GM19025 (cell line): ENCODE measurements around the gene APOL1.
"Not testable (repeated sequence)": the region's sequence is repeated elsewhere in the genome, so short reads cannot be mapped to it uniquely, and the experiment has no call there.

ENCODE experiments used
- ATAC-seq: cut with Tn5 transposase; IDR thresholded peaks from one replicate; pipeline ENCODE4 v1.9.1; 2021; ENCODE audit warnings: mild to moderate bottlenecking, low read depth, moderate library complexity; ENCODE audit not compliant: unreplicated experiment

APOL1 gene

DNA sequence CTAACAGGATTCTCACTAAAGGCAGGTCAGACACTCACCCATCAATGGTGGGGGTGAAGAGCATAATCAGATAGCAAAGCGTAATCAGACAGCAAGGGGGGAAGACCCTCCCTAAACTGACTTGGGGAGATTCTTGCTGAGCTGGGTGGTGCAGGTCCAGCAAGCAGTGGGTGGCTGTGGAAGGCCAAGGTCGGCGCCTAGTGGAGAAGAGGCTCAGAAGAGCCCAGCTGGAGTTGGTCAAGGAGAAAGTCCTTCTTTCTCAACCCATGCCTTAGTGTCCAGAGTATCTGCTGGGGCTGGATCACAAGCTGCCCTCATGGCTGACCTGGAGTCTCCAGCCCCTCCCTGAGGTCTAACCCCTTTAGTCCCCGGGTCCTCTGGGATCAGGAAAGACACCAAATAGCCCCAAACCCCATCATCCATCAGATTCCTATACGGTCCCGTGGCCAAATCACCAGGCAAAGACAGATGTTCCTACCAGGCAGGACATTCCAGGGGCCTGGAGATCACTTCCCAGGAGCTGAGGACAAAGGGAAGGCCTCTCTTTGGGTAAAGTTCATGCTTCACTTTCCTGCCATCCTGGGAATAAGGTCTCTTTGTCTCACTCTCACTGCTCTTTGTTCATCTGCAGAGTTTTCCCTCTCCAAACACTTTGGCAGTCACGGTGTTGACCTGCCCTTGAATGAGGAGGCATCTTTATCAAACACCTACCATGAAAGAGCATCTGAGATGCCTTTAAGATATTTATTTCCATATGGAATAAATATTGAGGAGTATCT lies 11.1 kb downstream of the APOL1 start:
- ATAC-seq: not testable (repeated sequence)

DNA sequence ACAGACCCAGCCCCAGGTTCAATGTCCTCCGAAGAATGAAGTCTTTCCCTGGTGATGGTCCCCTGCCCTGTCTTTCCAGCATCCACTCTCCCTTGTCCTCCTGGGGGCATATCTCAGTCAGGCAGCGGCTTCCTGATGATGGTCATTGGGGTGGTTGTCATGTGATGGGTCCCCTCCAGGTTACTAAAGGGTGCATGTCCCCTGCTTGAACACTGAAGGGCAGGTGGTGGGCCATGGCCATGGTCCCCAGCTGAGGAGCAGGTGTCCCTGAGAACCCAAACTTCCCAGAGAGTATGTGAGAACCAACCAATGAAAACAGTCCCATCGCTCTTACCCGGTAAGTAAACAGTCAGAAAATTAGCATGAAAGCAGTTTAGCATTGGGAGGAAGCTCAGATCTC lies 14.1 kb downstream of the APOL1 start:
- no peak for ATAC-seq

DNA sequence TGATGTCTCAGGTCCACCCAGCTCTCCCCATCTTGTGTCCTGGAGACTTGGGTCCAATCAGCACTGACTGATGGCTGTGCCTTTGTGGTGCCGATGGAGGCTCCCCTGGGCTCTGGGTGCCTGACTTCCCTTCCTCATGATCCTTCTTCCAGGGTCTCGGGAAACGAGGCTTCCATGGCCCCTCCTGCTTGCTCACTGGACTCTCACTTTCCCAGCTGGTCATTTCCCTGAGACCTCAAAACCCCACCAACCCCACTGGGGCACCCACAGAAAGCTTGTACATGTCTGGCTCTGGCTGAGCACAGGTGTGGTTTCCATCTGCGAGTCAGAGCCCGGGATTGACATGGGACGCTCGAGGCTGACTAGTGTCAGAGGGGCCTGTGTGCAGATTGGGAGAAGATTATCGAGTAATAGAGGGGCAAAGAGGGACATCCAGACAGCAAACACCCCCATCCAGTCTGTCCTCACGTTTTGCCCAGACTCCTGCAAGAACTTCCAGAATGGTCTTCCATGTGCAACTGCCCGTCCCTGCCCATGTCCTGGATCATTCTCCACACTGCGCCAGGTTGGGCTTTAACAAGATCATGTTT lies 15.1 kb downstream of the APOL1 start:
- no peak for ATAC-seq

DNA sequence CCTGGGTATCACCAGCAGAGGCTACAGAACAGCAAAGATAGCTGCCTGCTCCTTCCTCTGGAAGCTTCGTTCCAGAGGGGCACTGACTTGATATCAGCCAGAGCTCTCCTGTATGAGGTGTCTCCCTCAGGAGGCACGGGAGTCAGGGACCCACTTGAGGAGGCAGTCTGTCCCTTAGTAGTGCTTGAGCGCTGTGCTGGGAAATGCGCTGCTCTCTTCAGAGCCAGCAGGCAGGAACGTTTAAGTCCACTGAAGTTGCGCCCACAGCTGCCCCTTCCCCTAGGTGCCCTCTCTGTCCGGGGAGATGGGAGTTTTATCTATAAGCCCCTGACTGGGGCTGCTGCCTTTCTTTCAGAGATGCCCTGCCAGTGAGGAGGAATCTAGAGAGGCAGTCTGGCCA lies 18.3 kb downstream of the APOL1 start:
- ATAC-seq: not testable (repeated sequence)

DNA sequence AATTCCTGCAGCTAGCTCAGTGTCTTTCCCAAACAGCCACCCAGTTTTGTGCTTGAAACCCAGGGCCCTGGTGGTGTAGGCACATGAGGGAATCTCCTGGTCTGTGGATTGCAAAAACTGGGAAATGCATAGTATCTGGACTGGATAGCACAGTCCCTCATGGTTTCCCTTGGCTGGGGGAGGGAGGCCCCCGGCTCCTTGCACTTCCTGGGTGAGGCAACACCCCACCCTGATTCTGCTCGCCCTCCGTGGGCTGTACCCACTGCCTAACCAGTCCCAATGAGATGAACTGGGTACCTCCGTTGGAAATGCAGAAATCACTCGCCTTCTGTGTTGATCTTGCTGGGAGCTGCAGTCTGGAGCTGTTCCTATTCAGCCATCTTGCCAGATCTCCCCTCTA lies 19.0 kb downstream of the APOL1 start:
- not testable (repeated sequence) for ATAC-seq

DNA sequence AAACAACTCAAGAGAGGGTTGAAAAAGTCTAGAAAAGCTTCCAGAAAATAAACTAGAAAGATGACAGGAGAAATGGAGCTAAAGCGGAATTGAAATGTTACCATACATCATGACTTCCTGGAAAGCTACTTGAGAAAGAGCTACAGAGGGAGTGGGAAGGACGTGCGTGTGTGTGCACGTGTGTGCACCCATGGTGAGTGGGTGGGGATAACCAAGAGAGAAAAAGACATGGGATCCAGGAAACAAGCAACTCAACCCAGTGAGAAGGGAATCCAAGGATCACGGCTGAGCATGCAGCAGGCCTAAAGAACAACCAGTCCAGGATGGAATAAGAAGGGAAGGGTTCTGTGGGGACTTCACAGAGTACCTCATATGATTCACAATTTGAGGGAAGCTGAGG lies 21.6 kb downstream of the APOL1 start:
- no peak for ATAC-seq

DNA sequence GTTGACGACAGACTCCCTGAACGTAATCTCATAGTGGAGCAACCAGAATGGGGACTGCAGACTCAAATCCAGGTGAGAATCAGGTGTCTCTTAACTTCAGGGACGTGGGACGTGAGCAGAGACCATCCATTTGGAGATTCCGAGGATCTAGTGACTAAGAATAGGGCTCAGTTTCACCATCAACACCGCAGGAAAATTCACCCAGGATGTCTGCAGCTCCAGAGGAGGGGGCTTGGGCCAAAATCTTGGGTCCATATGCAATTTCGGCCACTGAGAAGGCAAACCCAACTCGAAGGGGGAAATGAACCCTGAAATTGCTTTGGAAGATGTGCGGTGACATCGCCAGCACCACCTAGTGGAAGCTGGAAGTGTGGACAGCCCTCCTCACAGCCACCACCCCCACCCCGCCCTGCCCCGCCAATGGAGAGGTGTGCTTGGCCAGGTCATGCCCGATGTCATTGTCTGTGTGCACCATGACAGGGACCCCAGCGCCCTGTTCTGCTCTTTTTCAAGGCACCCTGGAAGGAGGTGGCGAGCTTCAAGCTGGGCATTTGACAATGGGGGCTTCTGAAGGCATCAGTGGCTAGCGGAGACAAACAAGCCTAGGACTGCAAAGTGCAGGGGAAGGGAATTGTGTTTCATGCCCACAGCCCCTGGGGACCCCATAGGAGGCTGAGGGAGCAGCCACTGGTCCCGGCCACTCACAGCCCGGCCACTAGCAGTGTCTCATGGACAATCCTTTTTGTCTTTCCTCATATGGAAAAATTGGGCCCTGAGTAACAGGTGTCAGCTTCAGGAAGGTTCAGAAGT lies 24.8 kb downstream of the APOL1 start:
- ATAC-seq: no peak

DNA sequence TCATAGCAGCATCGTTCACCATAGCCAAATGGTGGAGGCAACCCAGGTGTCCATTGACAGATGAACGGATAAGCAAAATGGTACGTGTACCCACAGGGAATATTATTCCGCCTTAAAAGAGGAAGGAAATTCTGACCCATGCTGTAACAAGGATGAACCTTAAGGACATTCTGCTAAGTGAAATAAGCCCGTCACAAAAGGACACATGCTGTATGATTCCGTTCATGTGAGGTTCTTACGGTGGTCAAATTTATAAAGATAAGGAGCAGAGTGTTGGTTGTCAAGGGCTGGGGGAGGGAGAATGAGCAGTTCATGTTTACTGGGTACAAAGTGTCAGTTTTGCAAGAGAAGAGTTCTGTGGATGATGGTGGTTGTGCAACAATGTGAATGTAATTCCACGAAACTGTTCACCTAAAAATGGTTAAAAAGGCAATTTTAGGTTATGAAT lies 26.3 kb downstream of the APOL1 start:
- ATAC-seq: no peak

DNA sequence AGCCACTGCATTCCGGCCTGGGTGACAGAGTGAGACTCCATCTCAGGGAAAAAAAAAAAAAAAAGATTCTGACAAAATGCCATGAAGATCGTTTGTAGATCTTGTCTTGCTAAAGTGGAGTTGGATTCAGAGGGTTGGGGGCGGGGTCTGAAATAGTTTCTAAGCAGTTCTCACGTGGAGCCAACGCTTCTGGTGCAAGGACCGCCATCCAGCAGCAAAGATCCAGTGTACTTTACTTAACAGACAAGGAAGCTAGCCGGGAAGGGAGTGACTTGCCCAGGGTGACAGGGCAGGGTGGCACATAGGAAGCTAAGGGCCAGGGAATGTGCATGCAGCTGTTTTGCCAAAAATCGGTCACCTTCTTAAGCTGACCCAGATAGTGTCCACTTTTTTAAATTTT lies 27.4 kb downstream of the APOL1 start:
- ATAC-seq: no peak

DNA sequence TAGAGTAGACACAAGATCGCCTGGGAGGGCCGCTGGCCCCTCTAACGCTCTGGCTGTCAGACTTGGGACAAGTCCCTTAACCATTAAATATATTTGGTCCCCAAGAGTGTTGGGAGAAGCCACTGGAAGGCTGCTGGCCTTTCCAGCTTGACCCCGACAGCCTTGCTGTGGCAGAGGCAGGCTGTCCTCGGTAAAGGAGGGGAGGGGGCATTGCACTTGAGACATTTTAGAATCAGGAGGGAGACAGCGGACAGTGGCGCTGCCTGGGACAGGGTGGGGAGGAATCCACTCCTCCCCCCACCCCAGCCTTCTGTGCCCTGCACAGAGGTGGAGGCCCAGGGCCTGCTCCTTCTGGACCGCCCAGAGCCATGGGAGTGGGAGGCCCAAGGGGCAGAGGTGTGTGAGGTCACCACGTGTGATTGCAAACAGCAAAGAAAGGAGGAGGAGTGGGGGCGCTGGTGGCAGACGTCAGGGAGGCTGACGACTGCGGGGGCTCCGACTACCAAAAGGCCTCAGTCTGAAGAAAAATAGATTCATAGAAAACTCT lies 28.9 kb downstream of the APOL1 start:
- ATAC-seq: no peak

DNA sequence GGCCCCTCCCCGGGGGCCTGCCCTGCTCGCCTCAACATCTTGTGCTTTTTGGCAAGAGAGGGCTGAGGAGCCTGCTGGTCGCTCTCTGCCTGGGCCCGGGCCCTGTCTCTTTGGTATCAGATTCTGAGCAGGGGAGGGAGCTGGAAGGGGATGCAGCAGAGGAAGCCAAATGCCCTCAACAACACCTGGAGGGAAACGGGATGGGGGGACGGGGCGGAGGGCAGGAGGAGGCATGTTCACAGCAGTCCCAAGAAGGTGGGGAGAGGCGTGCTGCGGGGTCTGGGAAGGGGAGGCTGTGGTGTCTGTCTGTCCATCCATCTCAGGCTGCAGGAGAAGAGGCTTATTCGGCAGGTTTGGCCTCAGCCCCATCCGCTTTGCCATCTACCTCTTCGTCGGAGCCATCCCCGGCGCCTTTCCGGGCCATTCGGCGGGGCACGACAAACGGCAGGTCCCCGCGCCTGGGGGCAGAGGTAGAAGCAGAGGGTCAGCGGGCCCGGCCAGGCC lies 29.4 kb downstream of the APOL1 start:
- no peak for ATAC-seq

DNA sequence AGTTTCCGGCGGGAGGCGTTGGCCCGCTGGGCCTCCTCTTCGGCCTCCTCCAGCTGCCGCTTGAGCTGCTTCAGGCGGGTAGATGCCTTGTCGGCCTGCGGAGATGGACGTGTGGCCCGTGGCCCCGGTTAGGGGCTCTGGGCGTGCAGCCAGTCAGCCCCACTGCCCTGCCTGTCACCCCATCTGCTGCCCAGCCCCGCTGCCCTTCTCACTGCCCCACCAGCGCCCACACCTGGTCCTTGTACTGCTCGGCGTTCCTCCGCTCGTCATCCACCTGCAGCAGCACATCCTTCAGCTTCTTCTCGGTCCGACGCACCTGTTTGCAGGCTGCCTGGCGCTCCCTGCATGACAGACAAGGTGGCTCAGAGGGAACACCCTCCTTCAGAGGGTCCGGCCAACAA lies 31.2 kb downstream of the APOL1 start:
- no peak for ATAC-seq

DNA sequence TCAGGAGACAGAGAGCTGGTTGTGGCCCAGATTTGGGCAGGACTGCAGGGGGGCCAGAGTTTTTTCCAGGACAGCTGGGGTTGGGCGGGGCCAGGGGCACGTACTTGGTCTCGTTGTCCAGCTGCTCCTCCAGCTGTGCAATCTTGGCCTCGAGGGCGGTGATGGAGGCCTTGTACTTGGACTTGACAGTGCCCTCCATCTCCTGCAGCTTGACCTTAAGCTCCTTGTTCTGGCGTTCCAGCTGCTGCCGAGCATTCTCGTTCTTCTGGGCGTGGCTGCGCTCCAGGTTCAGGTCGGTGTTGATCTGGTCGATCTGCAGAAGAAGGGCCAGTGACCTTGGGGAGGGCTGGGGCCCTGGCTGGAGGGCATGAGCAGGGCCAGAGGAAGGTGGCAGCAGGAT lies 32.1 kb downstream of the APOL1 start:
- no peak for ATAC-seq

DNA sequence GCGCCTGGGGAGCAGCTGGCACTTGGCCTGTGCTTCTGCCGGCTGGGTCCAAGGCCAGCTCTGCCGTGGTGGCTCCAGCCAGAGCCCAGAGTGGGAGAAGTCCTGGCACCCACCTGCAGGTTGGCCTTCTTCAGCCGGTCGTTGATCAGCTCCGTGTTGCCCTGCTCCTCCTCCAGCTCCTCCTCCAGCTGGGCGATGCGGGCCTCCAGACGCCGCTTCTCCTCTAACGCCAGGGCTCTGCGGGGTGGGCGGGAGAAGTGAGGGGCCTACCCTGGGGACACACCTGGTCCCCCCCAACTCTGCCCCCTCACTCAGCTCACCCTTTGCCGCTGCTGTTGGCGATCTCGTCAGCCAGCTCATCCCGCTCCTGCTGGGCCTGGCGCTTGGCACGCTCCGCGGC lies 32.6 kb downstream of the APOL1 start:
- ATAC-seq: no peak

DNA sequence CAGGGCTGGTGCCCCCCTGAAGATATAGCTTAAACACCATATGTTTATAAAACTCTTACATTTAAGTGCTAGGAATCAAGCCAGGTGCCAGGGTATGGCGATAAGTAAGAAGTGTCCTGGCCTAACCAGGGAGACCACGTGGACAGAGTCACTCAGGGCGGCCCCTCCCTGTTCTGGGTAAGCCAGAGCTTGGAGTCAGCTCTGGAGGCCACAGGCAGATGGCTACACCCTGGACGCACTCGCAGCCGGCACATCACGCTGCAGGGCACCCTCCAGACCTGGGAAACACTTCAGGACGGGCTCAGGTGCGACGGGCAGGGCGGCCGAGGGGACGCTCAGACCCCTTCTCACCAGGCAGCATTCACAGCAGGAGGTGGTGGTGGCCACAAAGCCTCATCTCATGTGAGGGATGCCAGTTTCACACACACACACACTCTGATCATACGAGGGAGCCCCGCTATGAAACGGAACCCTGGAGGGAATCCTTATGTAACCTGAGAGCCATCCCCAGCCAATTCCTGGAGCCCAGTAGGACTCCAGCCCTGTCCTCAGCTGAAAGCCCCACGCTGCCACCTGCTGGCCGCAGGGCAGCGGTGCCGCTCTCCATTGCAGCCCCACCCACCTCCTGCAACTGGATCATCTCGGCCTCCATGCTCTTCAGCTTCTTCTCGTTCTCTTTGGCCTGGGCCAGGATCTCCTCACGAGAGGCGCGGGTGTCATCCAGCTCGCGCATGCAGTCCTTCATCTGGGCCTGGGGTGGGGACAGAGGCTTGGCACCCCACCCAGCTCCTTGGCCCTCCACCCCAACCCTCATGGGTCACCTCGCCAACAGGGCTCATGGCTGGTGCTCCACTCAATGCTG lies 33.4 kb downstream of the APOL1 start:
- ATAC-seq: no peak

DNA sequence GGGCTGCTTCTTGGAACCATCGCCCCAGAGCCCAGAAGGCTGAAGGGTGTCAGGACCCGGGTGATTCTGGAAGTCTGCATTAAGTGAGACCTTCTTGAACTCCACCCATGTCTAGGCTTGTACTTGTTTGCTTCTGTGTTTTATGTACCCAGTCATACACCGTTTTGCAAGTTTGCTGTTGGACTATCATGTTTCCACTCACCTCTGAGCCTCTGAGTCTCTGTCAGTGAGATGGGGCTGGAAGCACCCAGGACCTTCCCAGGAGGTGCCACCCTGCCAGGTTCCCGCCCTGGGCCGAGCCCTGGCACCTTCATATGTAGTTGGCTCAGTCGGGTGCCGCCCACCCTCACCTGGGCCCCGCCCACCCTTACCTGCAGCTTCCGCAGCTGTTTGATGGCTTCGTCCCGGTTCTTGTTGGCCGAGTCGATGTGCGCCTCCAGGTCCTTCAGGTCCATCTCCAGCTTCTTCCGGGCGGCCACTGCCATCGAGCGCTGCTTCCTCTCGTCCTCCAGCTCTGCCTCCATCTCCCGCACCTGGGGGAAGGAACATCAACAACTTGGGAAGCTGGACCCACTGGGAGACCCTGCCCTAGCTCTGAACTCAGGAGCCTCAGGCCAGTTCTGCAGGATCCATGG lies 35.1 kb downstream of the APOL1 start:
- ATAC-seq: no peak

DNA sequence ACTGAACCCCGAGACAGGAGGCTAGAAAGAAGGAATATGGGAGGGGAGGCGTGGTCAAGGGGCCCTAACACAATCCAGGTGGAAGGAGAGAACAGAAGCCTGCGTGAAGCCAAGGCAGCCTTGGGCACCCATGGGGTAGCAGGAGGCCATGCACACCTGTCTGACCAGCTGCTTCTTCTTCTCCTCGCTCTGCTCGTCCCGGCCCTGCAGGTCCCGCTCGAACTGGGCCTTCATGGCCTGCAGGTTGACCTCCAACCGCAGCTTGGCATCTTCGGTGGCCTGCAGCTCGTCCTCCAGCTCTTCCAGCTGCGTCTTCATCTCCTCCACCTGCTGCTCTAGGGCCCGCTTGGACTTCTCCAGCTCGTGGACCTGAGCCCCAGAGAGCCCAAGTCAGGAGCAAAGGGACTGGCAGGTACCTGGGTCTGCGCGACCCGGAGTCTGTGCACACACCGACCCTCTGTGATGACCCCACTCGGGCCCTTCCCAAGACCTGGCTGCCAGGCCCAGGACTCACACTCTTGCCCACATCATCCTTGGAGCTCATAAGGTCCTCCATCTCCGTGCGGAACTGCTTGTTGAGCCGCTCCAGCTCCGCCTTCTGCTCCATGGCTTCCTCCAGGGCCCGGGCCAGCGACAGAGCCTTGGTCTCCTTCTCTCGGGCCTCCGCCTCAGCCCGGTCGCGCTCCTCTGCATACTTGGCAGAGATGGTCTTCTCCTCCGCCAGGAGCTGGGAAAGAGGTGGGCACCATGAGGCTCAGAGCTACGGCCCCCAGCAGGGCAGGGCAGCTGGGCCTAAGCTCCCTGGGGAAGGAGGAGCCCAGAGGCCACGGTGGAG lies 35.9 kb downstream of the APOL1 start:
- no peak for ATAC-seq

DNA sequence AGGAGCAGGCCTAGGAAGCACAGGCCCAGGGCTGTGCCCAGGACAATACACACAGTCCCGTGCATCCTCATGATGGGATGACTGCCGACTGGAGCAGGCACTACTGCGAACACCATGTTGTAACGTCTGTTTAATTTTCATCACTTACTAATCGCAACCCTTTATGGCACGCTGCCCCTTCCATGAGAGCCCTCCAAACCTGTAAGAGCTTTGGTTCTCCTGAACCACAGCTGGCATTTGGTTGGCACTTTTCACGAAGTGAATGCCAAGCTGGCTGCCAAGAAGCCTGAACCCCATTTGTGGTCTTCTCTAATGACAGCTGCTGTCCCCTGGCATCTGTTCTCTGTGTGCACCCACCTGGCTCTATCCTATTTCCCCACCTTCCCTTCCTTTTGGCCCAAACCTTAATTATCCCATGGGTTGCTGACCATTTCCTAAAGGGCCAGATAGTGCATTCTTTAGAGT lies 36.5 kb downstream of the APOL1 start:
- no peak for ATAC-seq

DNA sequence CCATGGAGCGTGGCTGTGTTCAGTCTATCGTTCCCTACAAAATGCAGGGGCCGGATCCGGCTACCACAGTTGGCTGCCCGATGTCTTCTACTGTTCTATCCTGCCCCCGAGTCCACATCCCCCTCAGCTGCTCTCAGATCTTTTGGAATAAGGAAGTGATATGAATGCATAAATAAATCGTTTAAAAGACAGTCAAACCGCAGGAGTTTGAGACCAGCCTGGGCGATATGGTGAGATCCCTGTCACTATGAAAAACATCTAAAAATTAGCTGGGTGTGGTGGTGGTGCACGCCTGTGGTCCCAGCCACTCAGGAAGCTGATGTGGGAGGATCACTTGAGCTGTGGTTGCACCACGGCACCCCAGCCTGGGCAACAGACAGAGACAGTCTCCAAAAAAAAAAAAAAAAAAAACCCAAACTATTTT lies 37.0 kb downstream of the APOL1 start:
- not testable (repeated sequence) for ATAC-seq
